ENCODE data around the gene UFD1. TPM values are rescaled to one million over a fixed set of nuclear protein-coding genes. Genes with fewer than 3 reads are reported as not detected.

UFD1 gene
- total and polyA plus RNA-seq, 11 donors: 28.7 to 80.5 (median 43.0) TPM

DNA sequence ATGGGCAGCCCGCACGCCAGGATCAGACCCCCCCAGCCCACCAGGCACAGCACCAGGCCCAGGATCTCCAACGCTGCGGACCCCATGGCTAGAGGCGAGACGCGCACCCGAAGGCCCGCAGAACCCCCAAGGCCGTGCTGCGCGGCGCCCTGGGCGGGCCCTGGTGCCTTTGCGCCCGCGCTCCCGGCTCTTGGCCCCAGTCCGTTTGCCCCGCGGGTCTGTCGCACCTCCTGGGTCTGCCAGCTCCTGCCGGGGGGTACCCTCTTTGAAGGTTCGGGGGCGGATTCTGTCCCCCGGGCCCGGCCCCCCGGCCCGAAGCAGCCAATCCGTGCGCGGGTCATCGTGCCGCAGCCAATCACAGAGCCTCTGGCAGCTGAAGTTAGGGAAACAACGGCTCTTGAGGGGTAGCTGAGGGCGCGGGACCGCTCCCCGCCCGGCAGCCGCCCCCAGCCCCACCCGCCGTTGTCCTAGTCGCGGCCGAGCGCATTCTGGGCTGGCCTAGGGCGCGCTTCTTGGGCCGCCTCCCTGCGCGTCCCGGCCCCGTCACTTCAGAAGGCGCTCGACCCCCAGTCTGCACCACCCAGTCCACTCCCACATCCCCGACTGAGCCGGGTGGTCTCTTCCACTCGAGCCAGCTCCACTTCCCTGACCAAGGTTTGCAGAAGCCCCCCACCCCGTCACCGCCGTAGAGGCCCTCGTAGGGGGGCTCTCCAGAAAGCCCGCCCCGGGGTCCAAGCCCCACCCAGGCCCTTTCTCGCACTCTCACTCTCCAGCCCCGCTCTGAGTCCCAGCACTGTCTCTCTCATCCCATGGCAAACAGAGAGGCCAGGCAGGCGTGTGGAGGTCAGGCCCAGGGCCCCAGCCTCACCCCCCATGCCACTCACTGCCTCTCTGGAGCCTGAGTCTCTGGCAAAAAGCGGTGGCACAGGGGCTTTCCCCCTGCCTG, 45.5 kb upstream of the UFD1 start, which contains the start of gene CLDN5:
TSS of gene CLDN5 (minus strand) at position 241 of the 946 bp plus-strand sequence. CDS start at position 86, 155 bp downstream.
- H3K27me3 ChIP-seq: peaks cover 9 to 35% (median 20%) of the 10 kb centered on the region in 9 donors
- H3K27ac ChIP-seq: peak within 1 kb of the TSS; percentile 77 to 98 (median 90)
- H3K4me3 ChIP-seq: peak within 1 kb of the TSS; percentile 36 to 80 (median 62)
- TF ChIP-seq, protein P1, sequence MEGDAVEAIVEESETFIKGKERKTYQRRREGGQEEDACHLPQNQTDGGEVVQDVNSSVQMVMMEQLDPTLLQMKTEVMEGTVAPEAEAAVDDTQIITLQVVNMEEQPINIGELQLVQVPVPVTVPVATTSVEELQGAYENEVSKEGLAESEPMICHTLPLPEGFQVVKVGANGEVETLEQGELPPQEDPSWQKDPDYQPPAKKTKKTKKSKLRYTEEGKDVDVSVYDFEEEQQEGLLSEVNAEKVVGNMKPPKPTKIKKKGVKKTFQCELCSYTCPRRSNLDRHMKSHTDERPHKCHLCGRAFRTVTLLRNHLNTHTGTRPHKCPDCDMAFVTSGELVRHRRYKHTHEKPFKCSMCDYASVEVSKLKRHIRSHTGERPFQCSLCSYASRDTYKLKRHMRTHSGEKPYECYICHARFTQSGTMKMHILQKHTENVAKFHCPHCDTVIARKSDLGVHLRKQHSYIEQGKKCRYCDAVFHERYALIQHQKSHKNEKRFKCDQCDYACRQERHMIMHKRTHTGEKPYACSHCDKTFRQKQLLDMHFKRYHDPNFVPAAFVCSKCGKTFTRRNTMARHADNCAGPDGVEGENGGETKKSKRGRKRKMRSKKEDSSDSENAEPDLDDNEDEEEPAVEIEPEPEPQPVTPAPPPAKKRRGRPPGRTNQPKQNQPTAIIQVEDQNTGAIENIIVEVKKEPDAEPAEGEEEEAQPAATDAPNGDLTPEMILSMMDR (IDR thresholded peaks at IDR 0.05): no peak
- TF ChIP-seq POLR2A (IDR thresholded peaks at IDR 0.05): peak in 1 of 2 donors; percentile 78
- WGBS, 4 donors: 4 to 13% (median 8%) methylated on average over 9 to 69 of the region's 69 CpGs
- peak; percentile 33 to 66 (median 59) for ATAC-seq
- intact Hi-C loops (cut with DNase I): loop anchor here in 9 of 10 donors (2.0 to 10.0 kb wide), 6 partner anchors 43 to 100 kb away; no protein-coding TSS in a partner anchor
- H3K36me3 ChIP-seq: peaks cover 0 to 7% (median 0%) of the 10 kb centered on the region in 9 donors
- peaks cover 5 to 64% (median 32%) of the 10 kb centered on the region in 12 donors for H3K4me1 ChIP-seq
- no peaks in the 10 kb centered on the region for H3K9me3 ChIP-seq
- peak; percentile 63 to 84 (median 77) for DNase-seq

DNA sequence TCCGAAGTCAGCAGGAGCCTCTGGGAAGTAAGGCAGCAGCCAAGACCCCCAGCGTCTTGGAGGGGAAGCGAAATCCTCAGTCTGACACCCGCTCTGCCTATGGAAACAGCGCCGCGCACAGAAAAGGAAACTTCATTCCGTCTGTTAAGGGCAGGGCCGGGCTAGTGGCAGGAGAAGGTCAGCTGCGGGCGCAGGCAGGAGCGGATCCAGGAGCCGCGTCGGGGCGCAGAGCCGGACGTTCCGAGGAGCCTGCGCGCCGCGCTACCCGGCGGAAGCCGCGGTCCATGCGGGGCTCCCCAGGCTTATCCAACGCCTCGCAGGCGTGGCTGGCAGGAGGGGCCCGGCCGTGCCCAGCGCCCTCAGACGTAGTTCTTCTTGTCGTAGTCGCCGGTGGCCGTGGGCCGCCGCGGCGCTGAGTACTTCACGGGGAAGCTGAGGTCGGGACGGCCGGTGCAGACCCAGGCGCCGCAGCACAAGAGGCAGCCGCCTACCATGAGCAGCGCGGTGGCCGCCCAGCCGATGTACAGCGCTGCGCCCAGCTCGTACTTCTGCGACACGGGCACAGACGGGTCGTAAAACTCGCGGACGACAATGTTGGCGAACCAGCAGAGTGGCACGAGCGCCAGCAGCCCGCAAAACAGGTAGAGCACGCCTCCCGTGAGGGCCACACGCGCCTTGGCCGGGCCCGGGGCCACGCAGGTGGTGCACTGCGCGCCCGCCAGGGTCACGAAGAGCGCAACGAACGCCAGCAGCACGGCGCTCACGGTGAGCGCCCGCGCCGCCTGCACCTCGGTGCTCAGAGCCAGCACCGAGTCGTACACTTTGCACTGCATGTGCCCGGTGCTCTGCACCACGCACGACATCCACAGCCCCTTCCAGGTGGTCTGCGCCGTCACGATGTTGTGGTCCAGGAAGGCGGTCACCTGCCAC, 44.5 kb upstream of the UFD1 start:
- Histone ChIP-seq H3K36me3 (peaks cover 0 to 7% (median 0%) of the 10 kb centered on the region in 9 donors), H3K27me3 (peaks cover 9 to 35% (median 20%) of the 10 kb centered on the region in 9 donors), H3K27ac (peak overlapping the region; percentile 71 to 97 (median 88)), H3K4me3 (peak overlapping the region; percentile 36 to 80 (median 62)), H3K9me3 (no peaks in the 10 kb centered on the region), H3K4me1 (peaks cover 5 to 64% (median 32%) of the 10 kb centered on the region in 12 donors)
- ATAC-seq (peak in 1 of 4 donors; percentile 29), DNase-seq (no peak)
- 1 to 2% (median 1%) methylated on average over 45 to 99 of the region's 99 CpGs for WGBS, 4 donors
- TF ChIP-seq, protein P1 (IDR thresholded peaks at IDR 0.05): no peak
- no peak for TF ChIP-seq POLR2A (IDR thresholded peaks at IDR 0.05)
- intact Hi-C loops (cut with DNase I): loop anchor here in 6 of 10 donors (2.0 to 10.0 kb wide), 6 partner anchors 44 to 101 kb away; no protein-coding TSS in a partner anchor

DNA sequence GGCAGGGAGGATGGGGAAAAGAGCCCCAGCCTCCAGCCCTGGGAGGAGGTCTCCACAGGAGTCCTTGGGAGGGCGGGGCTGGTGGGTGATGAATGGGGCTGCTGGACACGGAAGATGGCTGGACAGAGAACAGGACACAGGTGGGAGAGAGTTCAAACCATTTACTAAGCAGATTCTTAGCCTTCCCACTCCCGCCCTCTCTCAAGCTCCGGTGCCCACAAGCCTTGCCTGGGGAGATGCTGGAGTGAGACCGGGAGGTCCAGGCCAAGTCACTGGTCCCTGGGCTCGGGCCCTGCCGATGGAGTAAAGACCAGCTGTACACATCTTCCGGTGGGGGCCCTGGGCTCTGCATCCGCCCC, 43.9 kb upstream of the UFD1 start:
- Histone ChIP-seq H3K27ac (peak overlapping the region; percentile 71 to 97 (median 88)), H3K9me3 (no peaks in the 10 kb centered on the region), H3K4me3 (peak overlapping the region; percentile 36 to 80 (median 62)), H3K36me3 (peaks cover 0 to 7% (median 0%) of the 10 kb centered on the region in 9 donors), H3K4me1 (peaks cover 5 to 61% (median 29%) of the 10 kb centered on the region in 12 donors), H3K27me3 (peaks cover 9 to 35% (median 20%) of the 10 kb centered on the region in 9 donors)
- no peak for ATAC-seq
- DNase-seq: no peak
- WGBS, 4 donors: 25 to 37% (median 30%) methylated on average over 6 to 9 of the region's 9 CpGs
- intact Hi-C loops (cut with DNase I): loop anchor here in 3 of 10 donors (5.0 to 10.0 kb wide), 3 partner anchors 44 to 102 kb away; no protein-coding TSS in a partner anchor
- TF ChIP-seq POLR2A (IDR thresholded peaks at IDR 0.05): no peak
- TF ChIP-seq, protein P1 (IDR thresholded peaks at IDR 0.05): no peak
